ENCODE data around the gene SLC35G3. TPM values are rescaled to one million over a fixed set of nuclear protein-coding genes. Genes with fewer than 3 reads are reported as not detected.
"Not testable (repeated sequence)": the region's sequence is repeated elsewhere in the genome, so short reads cannot be mapped to it uniquely, and the experiment has no call there.

Gene SLC35G3
- total RNA-seq, 1 donor from 2014 or later: not detected

DNA sequence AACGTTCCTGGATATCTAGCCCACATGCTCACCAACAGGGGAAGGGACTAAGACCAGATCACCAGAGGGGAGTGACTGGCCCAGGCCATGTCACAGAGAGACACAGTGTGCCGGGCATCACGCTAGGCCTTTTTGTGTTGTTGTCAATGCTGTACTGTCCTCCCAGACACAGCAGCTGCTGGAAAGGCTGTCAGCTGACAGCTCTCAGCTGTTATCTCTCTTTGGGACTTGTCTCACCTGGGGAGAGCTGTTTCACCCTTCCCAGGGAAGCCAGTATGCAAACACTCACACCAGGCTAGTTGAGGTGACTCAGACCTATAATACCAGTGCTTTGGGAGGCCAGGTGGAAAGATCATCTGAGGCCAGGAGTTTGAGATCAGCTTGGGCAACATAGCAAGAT lies 27.1 kb downstream of the SLC35G3 start:
- DNase-seq (ENCODE audit: extremely low read depth, low read depth, low spot score): no peak

DNA sequence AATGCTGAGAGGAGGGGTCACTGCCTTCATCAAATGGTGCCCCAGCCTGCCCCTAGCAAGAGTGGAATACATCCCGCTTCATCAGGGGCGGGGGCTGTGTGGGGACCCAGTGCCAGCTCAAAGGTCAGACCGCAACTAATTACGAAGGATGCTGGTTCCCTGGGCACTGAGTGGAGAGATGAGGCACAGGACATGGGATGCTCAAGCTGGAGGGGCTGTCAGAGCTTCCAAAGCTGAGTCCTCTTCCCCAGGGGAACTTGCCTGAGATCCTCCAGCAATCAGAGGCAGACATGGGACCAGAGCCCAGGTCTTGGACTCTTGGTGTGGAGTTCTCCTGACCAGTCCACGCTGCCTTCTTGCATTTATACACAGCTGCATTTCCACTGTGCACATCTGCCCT lies 27.7 kb downstream of the SLC35G3 start:
- no peak for DNase-seq (ENCODE audit: extremely low read depth, low read depth, low spot score)

GRCh38 chr17:35164716-35165115 lies 29.5 kb downstream of the SLC35G3 start:
- DNase-seq (ENCODE audit: extremely low read depth, low read depth, low spot score): no peak

DNA sequence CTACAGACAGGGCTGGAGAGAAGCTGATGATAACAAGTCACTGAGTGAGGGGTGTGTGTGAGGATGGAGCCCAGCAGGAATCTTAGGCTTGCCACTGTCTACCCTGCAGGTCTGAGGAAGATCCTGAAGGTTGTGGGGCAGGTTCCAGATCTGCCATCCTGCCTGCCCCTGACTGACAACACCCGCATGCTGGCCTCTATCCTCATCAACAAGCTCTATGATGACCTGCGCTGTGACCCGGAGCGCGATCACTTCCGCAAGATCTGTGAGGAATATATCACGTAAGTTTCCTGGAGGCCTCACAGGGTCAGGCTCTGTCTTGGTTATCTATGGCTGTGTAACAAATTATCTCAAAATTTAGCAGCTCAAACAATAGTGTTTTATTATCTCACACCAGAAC lies 30.3 kb downstream of the SLC35G3 start:
- DNase-seq (ENCODE audit: extremely low read depth, low read depth, low spot score): no peak

DNA sequence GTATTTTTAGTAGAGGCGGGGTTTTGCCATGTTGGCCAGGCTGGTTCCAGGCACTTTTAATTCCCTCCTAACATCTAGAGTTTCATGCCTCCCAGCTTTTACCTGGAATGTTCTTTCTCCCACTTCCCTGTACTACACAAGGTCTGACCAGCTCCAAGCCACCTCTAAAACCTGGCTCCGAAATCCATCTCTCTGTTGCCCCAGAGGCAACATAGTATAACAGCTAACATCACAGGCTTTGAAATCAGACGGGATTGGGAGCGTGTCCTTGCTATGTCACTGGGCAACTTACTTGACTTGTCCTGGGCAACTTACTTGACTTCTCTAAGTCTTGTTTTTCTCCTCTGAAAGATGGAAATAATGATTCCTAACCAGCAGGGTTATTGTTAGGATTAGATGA lies 31.4 kb downstream of the SLC35G3 start:
- no peak for DNase-seq (ENCODE audit: extremely low read depth, low read depth, low spot score)

GRCh38 chr17:35161281-35161761 lies 32.9 kb downstream of the SLC35G3 start:
- no peak for DNase-seq (ENCODE audit: extremely low read depth, low read depth, low spot score)

- no peak for DNase-seq (ENCODE audit: extremely low read depth, low read depth, low spot score)
Observed at GRCh38 chr17:35160354-35161201, 33.6 kb downstream of the SLC35G3 start.

- DNase-seq (ENCODE audit: extremely low read depth, low read depth, low spot score): no peak
Observed at GRCh38 chr17:35159940-35160339, 34.3 kb downstream of the SLC35G3 start.

DNA sequence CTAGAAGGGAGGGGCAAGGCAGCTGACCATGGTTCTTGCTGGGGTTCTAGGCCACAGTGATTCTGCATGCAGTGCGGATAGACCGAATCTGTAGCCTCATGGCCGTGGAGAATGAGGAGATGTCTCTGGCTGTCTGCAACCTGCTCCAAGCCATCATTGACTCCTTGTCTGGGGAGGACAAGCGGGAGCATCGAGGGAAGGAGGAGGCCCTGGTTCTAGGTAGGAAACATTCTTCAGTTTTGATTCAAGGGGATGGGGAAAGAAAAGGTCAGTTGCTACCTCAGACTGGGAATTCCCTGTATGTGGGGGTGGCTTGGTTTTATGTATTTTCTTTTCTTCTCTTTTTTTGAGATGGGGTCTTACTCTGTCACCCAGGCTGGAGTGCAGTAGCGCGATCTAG lies 38.9 kb downstream of the SLC35G3 start:
- DNase-seq (ENCODE audit: extremely low read depth, low read depth, low spot score): no peak

DNA sequence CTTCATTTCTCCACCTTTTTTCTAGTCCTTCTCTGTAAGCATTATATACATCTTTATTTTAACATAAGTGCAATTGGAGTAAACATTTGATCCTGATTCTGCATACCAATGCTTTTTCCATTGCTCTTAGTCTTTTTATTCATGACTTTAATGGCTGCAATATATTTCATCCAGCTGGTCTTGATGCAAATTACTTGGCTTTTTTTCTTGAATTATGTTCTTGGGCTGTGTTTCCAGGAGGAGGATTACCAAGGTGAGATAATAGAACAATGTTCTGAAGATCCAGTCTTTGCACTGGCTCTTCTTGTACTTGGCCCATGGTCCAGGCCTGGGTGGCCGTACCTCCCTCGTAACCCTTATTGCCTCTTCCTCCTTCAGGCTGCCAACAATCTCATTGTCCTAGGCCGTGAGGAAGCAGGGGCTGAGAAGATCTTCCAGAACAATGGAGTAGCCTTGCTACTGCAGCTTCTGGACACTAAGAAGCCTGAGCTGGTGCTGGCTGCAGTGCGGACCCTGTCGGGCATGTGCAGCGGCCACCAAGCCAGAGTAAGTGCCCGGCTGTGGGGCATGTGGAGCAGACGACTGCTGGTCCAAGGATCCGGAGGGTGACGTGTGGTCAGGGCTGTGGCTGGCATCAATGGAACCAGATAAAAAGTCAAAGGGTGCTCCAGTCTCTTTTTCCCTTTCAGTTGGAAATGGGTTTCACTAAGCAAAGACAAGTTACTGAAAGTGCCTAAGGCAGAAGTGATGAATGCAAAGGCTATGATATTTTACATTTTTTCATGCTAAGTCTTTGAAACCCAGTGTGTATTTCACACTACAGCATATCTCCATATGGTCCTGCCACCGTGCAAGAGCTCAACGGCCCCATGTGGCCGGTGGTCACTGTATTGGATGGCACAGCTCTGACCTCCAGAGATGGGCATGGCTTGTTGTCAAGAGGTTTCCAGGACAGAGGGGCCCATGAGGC lies 39.7 kb downstream of the SLC35G3 start:
- no peak for DNase-seq (ENCODE audit: extremely low read depth, low read depth, low spot score)

DNA sequence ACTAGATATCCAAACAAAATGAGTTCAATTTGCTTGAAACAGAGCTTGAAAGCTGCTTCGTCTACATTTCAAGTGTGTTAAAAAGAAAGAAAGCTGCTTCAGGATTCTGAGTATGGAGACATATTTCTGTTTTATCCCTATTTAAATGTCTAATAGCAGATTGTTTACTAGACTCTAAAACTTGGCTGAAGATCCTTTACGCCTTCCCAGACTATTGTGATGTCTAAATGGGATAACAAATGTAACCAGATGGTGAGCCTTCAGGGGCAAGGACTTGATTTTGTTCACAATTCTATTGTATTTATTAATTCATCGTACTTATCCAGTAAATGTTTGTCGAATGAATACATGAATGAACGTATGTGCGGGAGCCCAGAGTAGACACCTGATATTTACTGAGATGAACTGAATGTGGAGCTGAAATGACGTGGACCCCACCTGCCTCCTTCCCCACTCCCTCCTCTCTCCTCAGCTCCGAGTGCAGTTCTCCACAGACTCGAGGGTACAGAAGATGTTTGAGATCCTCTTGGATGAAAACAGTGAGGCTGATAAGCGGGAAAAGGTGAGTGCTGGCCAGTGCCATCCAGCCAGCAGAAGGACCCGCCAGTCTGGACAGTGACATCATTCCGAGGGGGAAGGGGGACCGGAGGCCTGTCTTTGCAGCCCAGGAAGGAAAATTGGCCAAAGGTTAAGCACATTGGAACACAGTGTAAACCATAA lies 41.6 kb downstream of the SLC35G3 start:
- DNase-seq (ENCODE audit: extremely low read depth, low read depth, low spot score): no peak

- DNase-seq (ENCODE audit: extremely low read depth, low read depth, low spot score): not testable (repeated sequence)
Observed at GRCh38 chr17:35151080-35151479, 43.1 kb downstream of the SLC35G3 start.

DNA sequence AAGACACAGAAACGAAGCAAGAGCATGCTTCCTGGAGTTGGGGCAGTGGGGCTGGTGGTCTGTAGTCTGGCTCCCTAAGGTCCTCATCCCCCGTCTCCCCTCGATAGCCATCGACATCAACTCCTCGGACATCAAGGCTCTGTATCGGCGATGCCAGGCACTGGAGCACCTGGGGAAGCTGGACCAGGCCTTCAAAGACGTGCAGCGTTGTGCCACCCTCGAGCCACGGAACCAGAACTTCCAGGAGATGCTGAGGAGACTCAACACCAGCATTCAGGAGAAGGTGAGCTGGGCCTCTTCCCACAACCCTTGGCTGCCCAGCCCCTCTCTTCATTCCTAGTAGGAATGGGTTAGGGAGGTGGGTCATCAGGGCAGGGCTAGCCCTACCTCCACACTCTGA lies 44.3 kb downstream of the SLC35G3 start:
- DNase-seq (ENCODE audit: extremely low read depth, low read depth, low spot score): no peak

DNA sequence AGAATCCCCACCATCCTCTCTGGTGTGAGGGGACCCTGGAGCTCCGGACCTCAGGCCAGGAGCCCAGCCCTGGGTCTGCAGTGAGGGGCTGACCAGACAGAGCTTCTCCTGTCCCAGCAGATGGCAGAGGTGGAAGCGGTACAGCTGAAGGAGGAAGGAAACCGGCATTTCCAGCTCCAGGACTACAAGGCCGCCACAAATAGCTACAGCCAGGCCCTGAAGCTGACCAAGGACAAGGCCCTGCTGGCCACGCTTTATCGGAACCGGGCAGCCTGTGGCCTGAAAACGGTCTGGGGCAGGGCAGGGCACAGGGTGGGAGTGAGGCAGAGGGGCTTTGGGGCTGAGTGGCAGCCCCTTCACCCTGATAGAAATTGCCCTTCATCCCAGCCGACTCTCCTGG lies 46.0 kb downstream of the SLC35G3 start:
- DNase-seq (ENCODE audit: extremely low read depth, low read depth, low spot score): no peak

- DNase-seq (ENCODE audit: extremely low read depth, low read depth, low spot score): no peak
Observed at GRCh38 chr17:35147375-35147905, 46.8 kb downstream of the SLC35G3 start, which contains the start of gene UNC45B. UNC45B (plus strand) TSS chr17:35147817; CDS start chr17:35148264, 447 bp downstream.

DNA sequence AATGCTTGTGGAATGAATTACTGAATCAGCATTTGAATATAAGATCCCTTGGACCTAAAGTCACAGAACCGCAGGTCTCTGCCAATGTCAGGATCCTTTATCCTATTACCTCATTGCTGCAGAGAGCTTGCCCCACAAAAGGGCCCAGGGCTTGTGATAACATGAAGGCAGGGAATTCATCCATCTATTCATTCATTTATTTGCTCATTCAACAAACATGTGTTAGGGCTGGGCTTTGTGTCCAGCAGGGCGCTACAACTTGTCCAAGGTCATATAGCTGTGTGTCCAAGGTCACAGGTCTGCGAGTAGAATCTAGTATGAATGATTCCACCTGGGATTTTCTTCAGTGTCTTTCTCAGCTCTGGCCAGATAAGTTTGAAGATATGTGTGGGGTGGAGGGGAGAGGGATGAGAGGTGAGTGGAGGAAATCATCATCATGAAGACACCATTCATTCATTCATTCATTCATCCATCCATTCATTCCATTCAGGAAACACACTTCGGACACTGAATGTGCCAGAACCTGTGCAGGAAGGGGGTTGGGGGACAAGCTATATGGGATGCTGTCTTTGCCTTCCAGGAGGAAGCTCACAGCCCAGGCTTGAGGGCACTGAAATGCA lies 47.9 kb downstream of the SLC35G3 start:
- no peak for DNase-seq (ENCODE audit: extremely low read depth, low read depth, low spot score)

GRCh38 chr17:35144840-35145239 lies 49.4 kb downstream of the SLC35G3 start:
- no peak for DNase-seq (ENCODE audit: extremely low read depth, low read depth, low spot score)
